T-cell (primary cell): ENCODE results near the gene LY86. TPM values are rescaled to one million over a fixed set of nuclear protein-coding genes. Genes with fewer than 3 reads are reported as not detected.

Experiments used
- ATAC-seq, 4 experiments: fragments of 200-7000 bp in 3 of 4; fragments of 150-1000 bp in 1 of 4; cut with Tn5 transposase; replicated peaks in 1 of 4; 1 replicate in 3 of 4; 2 replicates in 1 of 4; pipeline ENCODE4 v1.10.0; 2021; ENCODE audit warnings: moderate library complexity in 3 of 4, mild to moderate bottlenecking in 2 of 4, moderate number of reproducible peaks in 1 of 4
- CTCF ChIA-PET, 2 donors: fragments of 300-600 bp; sonication (Branson Sonifier 250); formaldehyde crosslinking; loops; one replicate each; lab custom pipeline; 2022; ENCODE audit warnings: antibody characterized with exemption in 2 of 2; lab: Charles Lee
- POLR2A ChIA-PET, 2 donors: fragments of 300-600 bp; sonication (Branson Sonifier 250); formaldehyde crosslinking; loops; one replicate each; lab custom pipeline; 2022; ENCODE audit warnings: antibody characterized with exemption in 2 of 2; lab: Charles Lee
- DNase-seq, 35 experiments: peaks; one replicate each; pipeline versions ENCODE4 v3.0.0 to v3.0.0-alpha.2; 2013 to 2023
- H3K27ac ChIP-seq: one replicate; pipeline ENCODE4 v1.5.1; 2013; ENCODE audit warnings: low read length
- H3K27me3 ChIP-seq, 2 experiments: replicated peaks in 1 of 2; 1 replicate in 1 of 2; 2 replicates in 1 of 2; pipeline versions ENCODE4 v1.6.1 to v1.7.0; 2013; ENCODE audit warnings: low read length in 1 of 2, mixed read lengths in 1 of 2; ENCODE audit not compliant: control insufficient read depth in 2 of 2, insufficient read depth in 2 of 2; ENCODE audit errors: extremely low read depth in 1 of 2
- H3K36me3 ChIP-seq, 2 donors: 1 replicate in 1 of 2; 2 replicates in 1 of 2; pipeline versions ENCODE4 v1.6.1 to v1.7.0; 2013; ENCODE audit warnings: low read length in 1 of 2; ENCODE audit not compliant: control insufficient read depth in 2 of 2, insufficient read depth in 1 of 2; ENCODE audit errors: extremely low read depth in 1 of 2
- H3K4me1 ChIP-seq, 2 experiments: 1 replicate in 1 of 2; 2 replicates in 1 of 2; pipeline versions ENCODE4 v1.6.1 to v1.7.0; 2013; ENCODE audit warnings: low read length in 2 of 2, mixed read lengths in 1 of 2; ENCODE audit not compliant: insufficient read depth in 2 of 2, control insufficient read depth in 1 of 2; ENCODE audit errors: extremely low read depth in 1 of 2
- H3K4me3 ChIP-seq, 2 donors: 1 replicate in 1 of 2; 2 replicates in 1 of 2; pipeline versions ENCODE4 v1.5.1 to v1.7.0; 2013; ENCODE audit warnings: mild to moderate bottlenecking in 2 of 2, low read length in 1 of 2, moderate library complexity in 1 of 2; ENCODE audit not compliant: control insufficient read depth in 1 of 2; ENCODE audit errors: extremely low read depth in 1 of 2
- H3K9me3 ChIP-seq: 2 replicates; pipeline ENCODE4 v1.7.0; 2013
- H3K27ac Mint-ChIP-seq, 2 donors: one replicate each; pipeline ENCODE4 v1.8.0; 2020 to 2021; ENCODE audit warnings: mild to moderate bottlenecking in 2 of 2, mixed read lengths in 2 of 2
- H3K27me3 Mint-ChIP-seq, 2 donors: one replicate each; pipeline ENCODE4 v1.8.0; 2021 to 2022; ENCODE audit warnings: mixed read lengths in 2 of 2
- H3K36me3 Mint-ChIP-seq: one replicate; pipeline ENCODE4 v1.8.0; 2021; ENCODE audit warnings: mixed read lengths
- H3K4me1 Mint-ChIP-seq, 3 donors: one replicate each; pipeline ENCODE4 v1.8.0; 2020 to 2022; ENCODE audit warnings: mixed read lengths in 3 of 3, mild to moderate bottlenecking in 1 of 3
- H3K4me3 Mint-ChIP-seq, 3 donors: one replicate each; pipeline ENCODE4 v1.8.0; 2020 to 2022; ENCODE audit warnings: mild to moderate bottlenecking in 3 of 3, mixed read lengths in 3 of 3, moderate library complexity in 3 of 3
- H3K9me3 Mint-ChIP-seq, 3 donors: one replicate each; pipeline ENCODE4 v1.8.0; 2020 to 2022; ENCODE audit warnings: mixed read lengths in 3 of 3
- WGBS: methylation state at CpG from one replicate; pipeline ENCODE4 v1.1.5; 2013; ENCODE audit warnings: missing lambda C conversion rate; ENCODE audit not compliant: insufficient coverage; 5-methylcytosine and 5-hydroxymethylcytosine counted together
- total RNA-seq, 35 experiments: library from RNA in 6 of 35; stranded (reverse) in 6 of 35; fragments of 120-200 nt in 1 of 35; gene quantifications; one replicate each; pipeline versions ENCODE4 v1.2.1 to v1.2.4 and lab custom pipeline; 2013 to 2026

LY86 gene
- total RNA-seq, 5 donors from 2014 or later (not counting 1 experiment from before 2014, with no cell fraction given) = 0.54 to 3.6 (median 2.5) TPM

- H3K27me3 ChIP-seq = peaks cover 0 to 3% of the 10 kb centered on the region in 2 experiments
- Mint-ChIP-seq H3K4me3 (peak overlapping the region in 1 of 3 donors; percentile 59), H3K27ac (no peak overlapping the region), H3K36me3 (no peaks in the 10 kb centered on the region), H3K9me3 (peaks cover 0 to 3% (median 0%) of the 10 kb centered on the region in 3 donors), H3K27me3 (no peaks in the 10 kb centered on the region), H3K4me1 (peaks cover 73 to 86% (median 77%) of the 10 kb centered on the region in 3 donors)
- H3K9me3 ChIP-seq = no peaks in the 10 kb centered on the region
- ATAC-seq = no peak
- peaks cover 49 to 68% of the 10 kb centered on the region in 2 experiments for H3K4me1 ChIP-seq
- WGBS = 86% methylated on average over 2 of the region's 2 CpGs
- DNase-seq = no peak
- no peaks in the 10 kb centered on the region for H3K36me3 ChIP-seq
- H3K4me3 ChIP-seq = no peak overlapping the region
- ChIA-PET CTCF (interaction anchor here in 1 of 2 donors (0.6 kb wide), 1 partner anchor 64 kb away, joined by 4 read pairs; no protein-coding TSS in a partner anchor), POLR2A (no interaction called here)
- no peak overlapping the region for H3K27ac ChIP-seq
These were observed 2.0 kb downstream of the LY86 start for GRCh38 chr6:6590530-6590929.

GRCh38 chr6:6591778-6592465 lies 3.4 kb downstream of the LY86 start:
- POLR2A ChIA-PET = no interaction called here
- H3K27ac ChIP-seq = no peak overlapping the region
- Mint-ChIP-seq H3K9me3 (peaks cover 0 to 3% (median 0%) of the 10 kb centered on the region in 3 donors), H3K27me3 (no peaks in the 10 kb centered on the region), H3K36me3 (no peaks in the 10 kb centered on the region), H3K4me1 (peaks cover 84 to 96% (median 87%) of the 10 kb centered on the region in 3 donors), H3K4me3 (peak overlapping the region in 1 of 3 donors; percentile 59), H3K27ac (peak overlapping the region; percentile 73 to 84)
- 83% methylated on average over 4 of the region's 9 CpGs for WGBS
- peaks cover 56 to 75% of the 10 kb centered on the region in 2 experiments for H3K4me1 ChIP-seq
- H3K9me3 ChIP-seq = no peaks in the 10 kb centered on the region
- no peak overlapping the region for H3K4me3 ChIP-seq
- no peaks in the 10 kb centered on the region for H3K36me3 ChIP-seq
- CTCF ChIA-PET = no interaction called here
- peaks cover 0 to 3% of the 10 kb centered on the region in 2 experiments for H3K27me3 ChIP-seq
- DNase-seq = no peak
- no peak for ATAC-seq

- ATAC-seq (peak in 2 of 4 experiments; percentile 9 to 21), DNase-seq (no peak)
- Histone ChIP-seq H3K9me3 (no peaks in the 10 kb centered on the region), H3K4me3 (no peak overlapping the region), H3K4me1 (peaks cover 52 to 73% of the 10 kb centered on the region in 2 experiments), H3K27me3 (peaks cover 0 to 3% of the 10 kb centered on the region in 2 experiments), H3K36me3 (no peaks in the 10 kb centered on the region), H3K27ac (peak overlapping the region; percentile 11)
- Mint-ChIP-seq H3K36me3 (no peaks in the 10 kb centered on the region), H3K9me3 (peaks cover 0 to 3% (median 0%) of the 10 kb centered on the region in 3 donors), H3K4me1 (peaks cover 78 to 90% (median 80%) of the 10 kb centered on the region in 3 donors), H3K27ac (peak overlapping the region; percentile 73 to 84), H3K4me3 (peak overlapping the region in 1 of 3 donors; percentile 59), H3K27me3 (no peaks in the 10 kb centered on the region)
- ChIA-PET CTCF (interaction anchor here in 1 of 2 donors (1.2 kb wide), 1 partner anchor 12 kb away, joined by 3 read pairs; no protein-coding TSS in a partner anchor), POLR2A (interaction anchor here in 1 of 2 donors (0.8 kb wide), 1 partner anchor 19 kb away, joined by 4 read pairs; no protein-coding TSS in a partner anchor)
- WGBS = no CpG with 5 or more reads among the region's 1 CpG
These were observed 4.4 kb downstream of the LY86 start for GRCh38 chr6:6592826-6593475.

GRCh38 chr6:6593867-6594468 lies 5.4 kb downstream of the LY86 start:
- WGBS = 0% methylated on average over 1 of the region's 5 CpGs
- ChIA-PET POLR2A (no interaction called here), CTCF (interaction anchor here in 1 of 2 donors (0.5 kb wide), 2 partner anchors 84 to 755 kb away, joined by 4 to 5 read pairs; no protein-coding TSS in a partner anchor)
- peaks cover 0 to 3% of the 10 kb centered on the region in 2 experiments for H3K27me3 ChIP-seq
- Mint-ChIP-seq H3K4me1 (peaks cover 70 to 82% (median 71%) of the 10 kb centered on the region in 3 donors), H3K27me3 (no peaks in the 10 kb centered on the region), H3K9me3 (peaks cover 0 to 3% (median 0%) of the 10 kb centered on the region in 3 donors), H3K4me3 (no peak overlapping the region), H3K36me3 (no peaks in the 10 kb centered on the region), H3K27ac (no peak overlapping the region)
- DNase-seq (no peak), ATAC-seq (no peak)
- no peak overlapping the region for H3K27ac ChIP-seq
- H3K36me3 ChIP-seq = no peaks in the 10 kb centered on the region
- H3K4me1 ChIP-seq = peaks cover 48 to 63% of the 10 kb centered on the region in 2 experiments
- H3K4me3 ChIP-seq = no peak overlapping the region
- no peaks in the 10 kb centered on the region for H3K9me3 ChIP-seq

GRCh38 chr6:6595025-6595424 lies 6.5 kb downstream of the LY86 start:
- Mint-ChIP-seq H3K36me3 (no peaks in the 10 kb centered on the region), H3K27ac (peak overlapping the region in 1 of 2 donors; percentile 59)

More at GRCh38 chr6:6595025-6595424, 6.5 kb downstream of the LY86 start:
- ChIA-PET CTCF (no interaction called here), POLR2A (interaction anchor here in 1 of 2 donors (0.7 kb wide), 1 partner anchor 355 kb away, joined by 5 read pairs; no protein-coding TSS in a partner anchor)
- no peak for DNase-seq
- Mint-ChIP-seq H3K4me1 (peaks cover 61 to 78% (median 68%) of the 10 kb centered on the region in 3 donors), H3K27me3 (no peaks in the 10 kb centered on the region), H3K4me3 (peak overlapping the region in 1 of 3 donors; percentile 32), H3K9me3 (peaks cover 0 to 3% (median 0%) of the 10 kb centered on the region in 3 donors)
- Histone ChIP-seq H3K27me3 (peaks cover 0 to 8% of the 10 kb centered on the region in 2 experiments), H3K4me1 (peaks cover 42 to 52% of the 10 kb centered on the region in 2 experiments), H3K9me3 (no peaks in the 10 kb centered on the region), H3K4me3 (no peak overlapping the region), H3K27ac (no peak overlapping the region), H3K36me3 (no peaks in the 10 kb centered on the region)
- no peak for ATAC-seq
- 93% methylated on average over 3 of the region's 3 CpGs for WGBS
